K562 (cell line): ENCODE data around the gene PAPOLB. TPM values are rescaled to one million over a fixed set of nuclear protein-coding genes. Genes with fewer than 3 reads are reported as not detected.
A peak's percentile ranks its signal among the peaks of the same experiment; 100 is the strongest.

Experiments used
- BCLAF1 ChIP-seq, 2 experiments: fragments of 450-650 bp in 1 of 2; IDR thresholded peaks; 2 replicates each; pipeline ENCODE4 v1.6.1; 2011 to 2017; ENCODE audit warnings: low read depth in 2 of 2, antibody characterized with exemption in 1 of 2, borderline replicate concordance in 1 of 2, low read length in 1 of 2, mild to moderate bottlenecking in 1 of 2, mixed read lengths in 1 of 2; ENCODE audit not compliant: control insufficient read depth in 1 of 2
- CBFA2T3 ChIP-seq: fragments of 450-650 bp; IDR thresholded peaks from 2 replicates; pipeline ENCODE4 v1.6.1; 2017
- CGGBP1 ChIP-seq: fragments of 250-450 bp; sonication (Bioruptor Pico); IDR thresholded peaks from 2 replicates; pipeline ENCODE4 v1.9.0; 2021; ENCODE audit warnings: mild to moderate bottlenecking
- DMBX1 ChIP-seq: fragments of 250-450 bp; sonication (Bioruptor Pico); IDR thresholded peaks from 2 replicates; pipeline ENCODE4 v1.8.0; 2022; ENCODE audit warnings: inconsistent platforms, mild to moderate bottlenecking, moderate library complexity, borderline replicate concordance
- E2F1 ChIP-seq: sonication (generic); formaldehyde crosslinking; IDR thresholded peaks from 2 replicates; pipeline ENCODE4 v1.8.1; 2023; ENCODE audit warnings: mild to moderate bottlenecking, missing genetic modification reagents, moderate library complexity
- HMG20B ChIP-seq: fragments of 250-450 bp; sonication (Bioruptor Pico); IDR thresholded peaks from 2 replicates; pipeline ENCODE4 v1.5.0; 2021; ENCODE audit warnings: mild to moderate bottlenecking
- HMGXB4 ChIP-seq: sonication (generic); formaldehyde crosslinking; IDR thresholded peaks from 2 replicates; pipeline ENCODE4 v1.8.1; 2023; ENCODE audit warnings: mild to moderate bottlenecking, missing genetic modification reagents
- MEF2D ChIP-seq: conservative IDR thresholded peaks from 2 replicates; pipeline ENCODE4 v1.6.1; 2016; ENCODE audit warnings: low read depth, missing genetic modification characterization, missing compliant biosample characterization
- MITF ChIP-seq: IDR thresholded peaks from 2 replicates; pipeline ENCODE4 v1.6.1; 2014; ENCODE audit warnings: antibody characterized with exemption
- POLR2H ChIP-seq: IDR thresholded peaks from 2 replicates; pipeline ENCODE4 v1.6.1; 2016; ENCODE audit warnings: missing genetic modification characterization, low read depth, mild to moderate bottlenecking, control low read depth, missing compliant biosample characterization, moderate library complexity
- PTTG1 ChIP-seq: fragments of 450-650 bp; IDR thresholded peaks from 2 replicates; pipeline ENCODE4 v1.6.1; 2016; ENCODE audit warnings: low read depth, mild to moderate bottlenecking, missing genetic modification characterization, missing compliant biosample characterization
- RNF219 ChIP-seq: fragments of 250-450 bp; sonication (Bioruptor Pico); IDR thresholded peaks from 2 replicates; pipeline ENCODE4 v1.5.0; 2022; ENCODE audit warnings: mild to moderate bottlenecking
- SIN3B ChIP-seq: fragments of 450-650 bp; IDR thresholded peaks from 2 replicates; pipeline ENCODE4 v1.6.1; 2017; ENCODE audit warnings: low read depth, mild to moderate bottlenecking, moderate library complexity
- SNIP1 ChIP-seq: fragments of 450-650 bp; IDR thresholded peaks from 2 replicates; pipeline ENCODE4 v1.7.1; 2017; ENCODE audit warnings: low read depth, mild to moderate bottlenecking
- SREBF2 ChIP-seq: sonication (generic); formaldehyde crosslinking; IDR thresholded peaks from 2 replicates; pipeline ENCODE4 v1.4.0; 2020; ENCODE audit warnings: mild to moderate bottlenecking, missing genetic modification reagents
- TEAD1 ChIP-seq, 2 experiments: fragments of 450-650 bp in 1 of 2; sonication (generic) in 1 of 2; formaldehyde crosslinking; IDR thresholded peaks; 2 replicates each; pipeline versions ENCODE4 v1.4.0 to v1.8.0; 2020 to 2022; ENCODE audit warnings: mild to moderate bottlenecking in 2 of 2, missing genetic modification reagents in 1 of 2
- WHSC1 ChIP-seq: IDR thresholded peaks from one replicate; pipeline ENCODE4 v1.6.1; 2012; ENCODE audit warnings: low read length, control low read depth, inconsistent platforms
- ZNF124 ChIP-seq: sonication (generic); formaldehyde crosslinking; IDR thresholded peaks from 2 replicates; pipeline ENCODE4 v1.8.1; 2022; ENCODE audit warnings: missing genetic modification reagents
- polyA plus RNA-seq, 8 experiments: library from polyadenylated mRNA; depleted of rRNA in 4 of 8; stranded (reverse) in 5 of 8; unstranded in 3 of 8; fragments of >200 nt; fragmentation: Nextera tagmentation in 2 of 8; fragmentation: Illumina TruSeq in 1 of 8; extraction: Ambion mirVana in 2 of 8; extraction: Trizol in 1 of 8; gene quantifications; 2 replicates each; pipeline versions ENCODE4 v1.2.1 to v1.2.3, GENCODE V29; 2011 to 2014; ENCODE audit warnings: inconsistent platforms in 1 of 8, missing spikeins in 1 of 8
- total RNA-seq, 7 experiments: library from RNA; depleted of rRNA in 6 of 7; stranded (reverse); fragments of >200 nt in 6 of 7; fragmentation: Illumina TruSeq in 2 of 7; extraction: Trizol in 2 of 7; gene quantifications; 2 replicates each; pipeline versions ENCODE4 v1.2.1 to v1.2.3, GENCODE V29; 2011 to 2021; ENCODE audit warnings: low replicate concordance in 1 of 7

PAPOLB gene
- total and polyA plus RNA-seq, 9 of the 15 experiments (the other 6 are each of a cell fraction or from before 2014, with no cell fraction given): 0.04 to 0.33 (median 0.16) TPM; not detected in 4

GRCh38 chr7:4893929-4894475 is 32.2 kb upstream of the PAPOLB start (continued):
- TF ChIP-seq BCLAF1 (IDR thresholded peaks at IDR 0.05; ENCODE audit: borderline replicate concordance in 1 of 2, control insufficient read depth in 1 of 2, low read depth in 2 of 2, low read length in 1 of 2): no peak
- no peak for TF ChIP-seq HMGXB4
- no peak for TF ChIP-seq RNF219 (CRISPR knock-in tag)
- no peak for TF ChIP-seq SIN3B
- peak; percentile 61; the same call in 1 of the 2 replicates for TF ChIP-seq MEF2D
- TF ChIP-seq CBFA2T3: no peak
- no peak for TF ChIP-seq ZNF124 (CRISPR knock-in tag)
- peak; percentile 78 for TF ChIP-seq PTTG1 (tag)
- TF ChIP-seq DMBX1: peak; percentile 49; the same call in 1 of the 2 replicates
- no peak for TF ChIP-seq WHSC1
- no peak for TF ChIP-seq CGGBP1 (CRISPR knock-in tag)
- TF ChIP-seq E2F1: no peak
- TF ChIP-seq POLR2H (tag): no peak
- TF ChIP-seq TEAD1 (CRISPR knock-in tag; IDR thresholded peaks at IDR 0.05): 0 out of 4 replicates have a peak, but pooled peaks of 1 of the 2 experiments have one; percentile 34
- no peak for TF ChIP-seq MITF
- TF ChIP-seq SNIP1: no peak
- TF ChIP-seq HMG20B (CRISPR knock-in tag): no peak
- TF ChIP-seq SREBF2: no peak
